HG03103 (cell line): ENCODE data around the gene TGFBR1.
"Not testable (repeated sequence)": the region's sequence is repeated elsewhere in the genome, so short reads cannot be mapped to it uniquely, and the experiment has no call there.

ENCODE experiments used
- ATAC-seq: cut with Tn5 transposase; IDR thresholded peaks from one replicate; pipeline ENCODE4 v1.9.1; 2021; ENCODE audit warnings: low read depth; ENCODE audit not compliant: unreplicated experiment

The TGFBR1 gene

GRCh38 chr9:99184110-99184474 is 79.2 kb downstream of the TGFBR1 start:
- ATAC-seq: no peak

DNA sequence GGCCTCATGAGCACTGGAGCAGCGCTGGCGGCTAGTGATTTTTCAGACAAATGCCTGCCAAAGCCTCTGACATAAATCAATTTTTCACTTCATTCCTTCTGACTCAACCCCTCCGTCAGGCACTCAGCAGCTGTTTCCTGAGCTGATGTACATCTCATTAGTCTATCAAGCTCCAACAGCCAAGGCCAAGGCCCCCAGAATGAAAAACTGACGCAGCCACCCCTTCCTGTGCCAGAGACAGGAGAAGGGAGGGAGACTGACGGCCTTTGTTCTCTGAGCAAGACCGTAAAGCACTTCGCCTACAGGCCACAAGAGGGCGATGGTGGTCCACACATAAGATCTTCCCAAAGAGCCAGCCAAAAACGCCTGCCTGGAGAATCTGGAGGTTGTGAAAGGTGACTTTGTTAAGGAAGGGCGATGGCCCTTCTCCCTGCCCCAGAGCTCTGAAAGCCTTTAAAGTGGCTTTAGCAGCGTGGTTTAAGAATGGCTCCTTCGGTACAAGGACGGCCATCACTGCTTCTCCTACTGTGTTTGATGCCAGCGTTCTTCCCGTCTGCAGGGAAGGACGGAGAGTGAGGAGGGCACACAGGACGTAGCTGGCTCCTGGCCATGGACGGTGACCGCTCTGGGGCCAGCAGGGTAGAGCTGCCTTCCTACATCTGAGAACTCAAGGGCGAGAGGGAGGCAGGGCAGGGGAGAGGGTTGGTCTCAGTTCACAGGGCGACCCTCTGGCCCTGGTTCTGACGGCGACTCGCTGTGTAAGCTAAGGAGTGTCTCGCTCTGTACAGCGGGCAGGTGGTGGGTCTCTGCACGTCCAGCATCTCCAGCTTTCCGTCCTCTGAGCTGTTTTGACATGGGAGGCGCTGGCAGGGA is 79.8 kb downstream of the TGFBR1 start:
- peak; percentile 41 for ATAC-seq

DNA sequence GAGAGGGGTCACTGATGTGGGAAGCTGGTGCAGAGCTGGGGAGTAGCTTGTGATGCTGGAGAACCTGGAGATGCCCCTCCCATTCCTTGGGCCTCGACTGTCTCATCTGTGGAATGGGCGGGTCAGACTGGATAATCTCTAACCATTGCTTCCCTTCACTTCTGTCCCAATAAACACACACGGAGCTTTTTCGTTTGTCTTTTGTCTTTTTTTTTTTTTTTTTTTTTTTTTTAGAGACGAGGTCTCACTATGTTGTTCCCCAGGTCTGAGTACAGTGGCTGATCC is 80.4 kb downstream of the TGFBR1 start:
- ATAC-seq: no peak

GRCh38 chr9:99185934-99186333 is 81.0 kb downstream of the TGFBR1 start:
- ATAC-seq: no peak

- no peak for ATAC-seq
These were observed 82.4 kb downstream of the TGFBR1 start for GRCh38 chr9:99187311-99187710.

DNA sequence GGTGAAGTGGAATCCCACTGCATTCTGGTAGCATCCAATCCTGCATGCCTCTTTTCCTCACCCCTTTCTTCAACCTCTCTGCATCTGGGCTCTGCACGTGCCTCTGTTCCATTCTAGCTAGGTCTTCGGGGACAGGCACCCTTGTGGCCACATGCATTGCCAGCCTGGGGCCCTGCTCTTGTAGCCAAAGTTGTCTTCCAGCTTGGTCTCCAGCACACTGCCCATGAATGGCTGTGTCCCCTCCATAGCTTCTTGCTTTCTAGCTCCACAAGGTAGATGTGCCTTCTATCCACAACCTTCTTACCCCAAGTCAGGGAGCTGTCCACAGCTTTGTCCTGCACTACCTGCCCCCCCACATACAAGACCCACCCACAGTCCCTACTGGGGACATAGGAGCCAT is 84.3 kb downstream of the TGFBR1 start:
- no peak for ATAC-seq

- ATAC-seq: no peak
These were observed 85.1 kb downstream of the TGFBR1 start for GRCh38 chr9:99189887-99190596.

DNA sequence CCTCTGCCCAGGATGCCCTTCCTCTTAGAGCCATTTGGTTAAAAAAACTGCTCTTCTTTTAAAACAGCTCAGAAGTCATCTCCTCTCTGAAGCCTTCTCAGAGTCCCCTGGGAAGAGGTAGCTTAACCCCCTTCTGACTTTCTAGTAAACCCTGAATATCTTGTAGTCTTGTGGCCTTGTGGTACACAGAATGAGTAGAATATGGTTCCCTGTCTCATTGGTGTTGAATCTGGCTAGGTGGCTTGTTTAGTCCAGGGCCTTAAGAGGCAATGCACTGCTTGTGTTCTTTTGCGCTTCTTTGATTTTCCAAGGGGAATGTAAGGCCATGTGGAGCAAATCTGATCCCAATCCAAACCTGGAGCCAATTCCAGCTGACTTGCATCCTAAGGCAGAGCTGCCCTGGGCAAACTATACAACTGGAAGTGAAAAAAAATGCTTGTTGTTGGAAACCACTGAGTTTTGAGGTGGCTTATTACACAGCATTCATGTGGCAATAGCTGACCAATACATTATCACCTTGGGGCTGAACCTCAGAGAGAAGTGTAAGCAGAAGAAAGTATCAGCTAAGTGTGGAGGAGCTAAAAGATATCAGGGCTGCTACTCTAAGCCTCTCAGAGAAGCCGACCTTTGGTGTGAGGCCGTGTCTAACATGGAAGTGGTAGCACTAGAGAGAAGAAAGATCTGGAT is 85.8 kb downstream of the TGFBR1 start:
- ATAC-seq: no peak

DNA sequence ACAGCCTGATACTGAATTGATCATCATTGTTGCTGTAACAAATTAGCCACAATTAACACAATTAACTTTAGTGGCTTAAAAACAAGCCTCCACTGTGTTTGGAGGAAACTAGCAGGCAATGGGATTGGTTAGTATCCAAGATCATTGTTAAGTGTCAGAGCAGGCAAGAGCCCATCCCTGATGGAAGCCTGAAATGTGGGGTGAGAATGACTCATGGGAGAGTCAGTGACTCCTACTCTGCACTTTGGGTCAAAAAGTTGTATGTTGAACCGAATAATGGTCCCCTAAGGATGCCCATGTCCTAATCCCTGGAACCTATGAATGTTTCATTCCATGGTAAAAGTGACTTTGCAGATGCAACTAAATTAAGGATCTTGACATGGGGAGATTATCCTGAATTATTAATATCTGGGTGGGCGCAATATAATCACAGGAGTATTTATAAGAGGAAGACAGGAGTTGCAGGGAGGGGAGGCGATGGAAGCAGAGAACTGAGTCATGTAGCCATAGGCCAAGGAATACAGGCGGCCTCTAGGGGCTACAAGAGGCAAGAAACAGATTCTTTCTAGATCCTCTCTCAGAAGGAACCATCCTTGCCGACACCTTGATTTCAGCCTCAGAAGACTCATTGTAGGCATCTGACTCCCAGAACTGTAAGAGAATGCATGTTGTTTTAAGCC is 88.0 kb downstream of the TGFBR1 start:
- ATAC-seq: no peak

GRCh38 chr9:99193466-99193821 is 88.5 kb downstream of the TGFBR1 start:
- ATAC-seq: no peak

DNA sequence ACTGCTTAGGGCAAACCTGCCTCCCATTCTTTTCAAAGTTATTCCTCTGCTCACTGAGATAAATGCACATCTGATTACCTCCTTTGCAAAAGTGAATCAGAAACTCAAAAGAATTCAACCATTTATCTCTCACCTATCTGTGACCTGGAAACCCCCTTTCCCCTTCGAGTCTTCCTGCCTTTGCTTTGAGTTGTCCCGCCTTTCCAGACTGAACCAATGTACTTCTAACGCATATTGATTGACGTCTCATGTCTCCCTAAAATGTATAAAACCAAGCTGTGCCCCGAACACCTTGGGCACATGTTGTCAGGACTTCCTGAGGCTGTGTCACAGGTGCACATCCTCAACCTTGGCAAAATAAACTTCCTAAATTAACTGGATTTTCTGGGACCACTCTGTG is 91.6 kb downstream of the TGFBR1 start:
- ATAC-seq: not testable (repeated sequence)

DNA sequence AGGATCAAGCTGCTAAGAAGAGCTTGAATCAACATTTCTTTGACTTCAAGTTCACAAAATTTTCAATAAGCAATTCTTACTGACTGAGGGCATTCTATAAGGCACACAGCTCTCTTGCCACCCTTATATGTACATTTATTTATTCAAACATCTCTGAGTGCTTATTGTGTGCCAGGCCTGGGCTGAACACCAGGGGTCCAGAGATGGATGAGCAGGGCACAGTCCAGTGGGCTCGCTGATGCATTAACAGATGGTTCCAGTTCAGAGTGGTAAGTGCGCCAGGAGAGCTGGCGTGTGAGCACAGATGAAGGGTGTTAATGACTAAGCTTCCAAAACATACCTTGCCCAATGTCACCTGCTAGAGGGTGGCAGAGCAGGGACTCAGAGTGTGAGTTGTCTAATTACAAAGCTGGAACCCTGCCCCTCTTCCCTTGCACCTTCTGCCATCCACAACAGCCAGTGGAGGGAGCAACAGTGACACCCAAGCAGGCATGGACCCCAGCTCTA is 92.3 kb downstream of the TGFBR1 start:
- ATAC-seq: no peak

- ATAC-seq: no peak
These were observed 93.1 kb downstream of the TGFBR1 start for GRCh38 chr9:99197987-99198386.

GRCh38 chr9:99199938-99200539 is 95.1 kb downstream of the TGFBR1 start:
- no peak for ATAC-seq

DNA sequence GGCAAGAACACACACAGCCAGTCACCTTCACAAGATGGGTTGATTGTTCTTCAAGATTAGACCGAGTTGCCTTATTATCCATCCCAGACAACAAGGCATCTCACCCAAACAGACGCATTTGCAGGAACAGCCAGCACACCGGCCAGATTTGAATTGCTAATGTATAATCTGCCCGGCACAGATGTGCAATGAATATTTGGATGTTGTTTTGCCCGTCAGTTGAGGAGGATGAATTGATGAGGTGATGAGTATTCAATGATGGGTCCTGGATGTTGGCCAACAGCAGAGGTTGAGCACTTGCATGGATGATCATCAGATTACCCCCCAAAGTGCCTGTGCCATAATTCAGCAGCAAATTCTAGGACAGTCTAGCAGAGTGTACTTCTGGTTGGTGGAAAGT is 96.7 kb downstream of the TGFBR1 start:
- ATAC-seq: no peak
